Activated T-cell treated with anti-CD3 and anti-CD28 coated beads, Interleukin-2, amount 50 U/mL, for 72 hours (primary cell): ENCODE results near the gene CDH2. TPM values are rescaled to one million over a fixed set of nuclear protein-coding genes. Genes with fewer than 3 reads are reported as not detected.

Experiments used
- ATAC-seq, 2 donors: fragments of 150-1000 bp; cut with Tn5 transposase; replicated peaks in 1 of 2; 2 replicates each; pipeline ENCODE4 v1.10.0; 2021; ENCODE audit warnings: moderate library complexity in 2 of 2, mild to moderate bottlenecking in 1 of 2
- DNase-seq, 2 donors: peaks; one replicate each; pipeline ENCODE4 v3.0.0; 2021 to 2022; ENCODE audit warnings: mixed read lengths in 1 of 2
- H3K27ac Mint-ChIP-seq: one replicate; pipeline ENCODE4 v1.8.0; 2022; ENCODE audit warnings: mild to moderate bottlenecking, moderate library complexity, mixed read lengths
- H3K27me3 Mint-ChIP-seq: one replicate; pipeline ENCODE4 v1.8.0; 2022; ENCODE audit warnings: low read depth, mixed read lengths
- H3K36me3 Mint-ChIP-seq, 2 donors: one replicate each; pipeline ENCODE4 v1.8.0; 2022; ENCODE audit warnings: mixed read lengths in 2 of 2, mild to moderate bottlenecking in 1 of 2; ENCODE audit not compliant: insufficient read depth in 2 of 2
- H3K4me1 Mint-ChIP-seq: one replicate; pipeline ENCODE4 v1.8.0; 2022; ENCODE audit warnings: low read depth, mixed read lengths
- H3K4me3 Mint-ChIP-seq, 2 donors: one replicate each; pipeline ENCODE4 v1.8.0; 2022; ENCODE audit warnings: mild to moderate bottlenecking in 2 of 2, mixed read lengths in 2 of 2, moderate library complexity in 2 of 2
- H3K9me3 Mint-ChIP-seq, 2 donors: one replicate each; pipeline ENCODE4 v1.8.0; 2022; ENCODE audit warnings: mixed read lengths in 2 of 2
- total RNA-seq, 2 donors: library from RNA; stranded (reverse); gene quantifications; one replicate each; pipeline ENCODE4 v1.2.3, GENCODE V29; 2022

The CDH2 gene
- total RNA-seq, 2 donors from 2014 or later, result 0.07 TPM; not detected in 1

- Mint-ChIP-seq H3K27me3 (no peaks in the 10 kb centered on the region), H3K9me3 (peaks cover 1 to 9% of the 10 kb centered on the region in 2 donors), H3K36me3 (no peaks in the 10 kb centered on the region), H3K4me1 (no peaks in the 10 kb centered on the region), H3K4me3 (no peak overlapping the region), H3K27ac (no peak overlapping the region)
- DNase-seq, result no peak
- ATAC-seq, result no peak
Measured at GRCh38 chr18:28040211-28040610, 136.7 kb downstream of the CDH2 start.

GRCh38 chr18:28039691-28040090 is 137.2 kb downstream of the CDH2 start:
- no peak for ATAC-seq
- no peak for DNase-seq
- H3K4me3 Mint-ChIP-seq, result no peak overlapping the region
- no peaks in the 10 kb centered on the region for H3K4me1 Mint-ChIP-seq
- H3K9me3 Mint-ChIP-seq, result peaks cover 1 to 6% of the 10 kb centered on the region in 2 donors
- H3K36me3 Mint-ChIP-seq, result no peaks in the 10 kb centered on the region
- no peaks in the 10 kb centered on the region for H3K27me3 Mint-ChIP-seq
- no peak overlapping the region for H3K27ac Mint-ChIP-seq

GRCh38 chr18:28039078-28039477 is 137.9 kb downstream of the CDH2 start:
- no peaks in the 10 kb centered on the region for H3K36me3 Mint-ChIP-seq
- no peaks in the 10 kb centered on the region for H3K27me3 Mint-ChIP-seq
- DNase-seq, result no peak
- no peak overlapping the region for H3K4me3 Mint-ChIP-seq
- peaks cover 0 to 6% of the 10 kb centered on the region in 2 donors for H3K9me3 Mint-ChIP-seq
- ATAC-seq, result no peak
- no peak overlapping the region for H3K27ac Mint-ChIP-seq
- H3K4me1 Mint-ChIP-seq, result no peaks in the 10 kb centered on the region

GRCh38 chr18:28036488-28036887 is 140.4 kb downstream of the CDH2 start:
- Mint-ChIP-seq H3K4me3 (no peak overlapping the region), H3K36me3 (peaks cover 0 to 1% of the 10 kb centered on the region in 2 donors), H3K27ac (no peak overlapping the region), H3K9me3 (peaks cover 0 to 8% of the 10 kb centered on the region in 2 donors), H3K27me3 (no peaks in the 10 kb centered on the region), H3K4me1 (no peaks in the 10 kb centered on the region)
- ATAC-seq (no peak), DNase-seq (no peak)

- Mint-ChIP-seq H3K4me3 (no peak overlapping the region), H3K36me3 (peaks cover 0 to 1% of the 10 kb centered on the region in 2 donors), H3K4me1 (no peaks in the 10 kb centered on the region), H3K27ac (no peak overlapping the region), H3K9me3 (peaks cover 0 to 12% of the 10 kb centered on the region in 2 donors), H3K27me3 (no peaks in the 10 kb centered on the region)
- DNase-seq (no peak), ATAC-seq (no peak)
Measured at GRCh38 chr18:28034567-28034966, 142.4 kb downstream of the CDH2 start.

- ATAC-seq (no peak), DNase-seq (no peak)
- no peak overlapping the region for H3K27ac Mint-ChIP-seq
- H3K27me3 Mint-ChIP-seq, result no peaks in the 10 kb centered on the region
- peaks cover 0 to 8% of the 10 kb centered on the region in 2 donors for H3K9me3 Mint-ChIP-seq
- H3K4me3 Mint-ChIP-seq, result no peak overlapping the region
- no peaks in the 10 kb centered on the region for H3K4me1 Mint-ChIP-seq
- H3K36me3 Mint-ChIP-seq, result peaks cover 0 to 1% of the 10 kb centered on the region in 2 donors
Measured at GRCh38 chr18:28032177-28032576, 144.8 kb downstream of the CDH2 start.

GRCh38 chr18:28030458-28030857 is 146.5 kb downstream of the CDH2 start:
- Mint-ChIP-seq H3K27ac (no peak overlapping the region), H3K27me3 (no peaks in the 10 kb centered on the region), H3K9me3 (peaks cover 0 to 6% of the 10 kb centered on the region in 2 donors), H3K36me3 (peaks cover 0 to 1% of the 10 kb centered on the region in 2 donors), H3K4me1 (no peaks in the 10 kb centered on the region), H3K4me3 (no peak overlapping the region)
- ATAC-seq (no peak), DNase-seq (no peak)

GRCh38 chr18:28027755-28028154 is 149.2 kb downstream of the CDH2 start:
- peaks cover 1 to 4% of the 10 kb centered on the region in 2 donors for H3K9me3 Mint-ChIP-seq
- DNase-seq, result no peak
- H3K36me3 Mint-ChIP-seq, result peaks cover 0 to 1% of the 10 kb centered on the region in 2 donors
- no peak overlapping the region for H3K27ac Mint-ChIP-seq
- no peak for ATAC-seq
- no peaks in the 10 kb centered on the region for H3K27me3 Mint-ChIP-seq
- H3K4me1 Mint-ChIP-seq, result no peaks in the 10 kb centered on the region
- no peak overlapping the region for H3K4me3 Mint-ChIP-seq

- no peak for DNase-seq
- no peaks in the 10 kb centered on the region for H3K27me3 Mint-ChIP-seq
- ATAC-seq, result no peak
- no peaks in the 10 kb centered on the region for H3K4me1 Mint-ChIP-seq
- H3K4me3 Mint-ChIP-seq, result no peak overlapping the region
- no peaks in the 10 kb centered on the region for H3K36me3 Mint-ChIP-seq
- H3K9me3 Mint-ChIP-seq, result peaks cover 6 to 11% of the 10 kb centered on the region in 2 donors
- no peak overlapping the region for H3K27ac Mint-ChIP-seq
Measured at GRCh38 chr18:28019425-28020108, 157.4 kb downstream of the CDH2 start.

- no peak for DNase-seq
- Mint-ChIP-seq H3K36me3 (no peaks in the 10 kb centered on the region), H3K27ac (no peak overlapping the region), H3K4me1 (no peaks in the 10 kb centered on the region), H3K9me3 (peaks cover 6 to 11% of the 10 kb centered on the region in 2 donors), H3K4me3 (no peak overlapping the region), H3K27me3 (no peaks in the 10 kb centered on the region)
- ATAC-seq, result no peak
Measured at GRCh38 chr18:28018351-28018750, 158.6 kb downstream of the CDH2 start.

GRCh38 chr18:28015671-28016070 is 161.3 kb downstream of the CDH2 start:
- Mint-ChIP-seq H3K27me3 (no peaks in the 10 kb centered on the region), H3K9me3 (peaks cover 6 to 12% of the 10 kb centered on the region in 2 donors), H3K27ac (no peak overlapping the region), H3K4me1 (no peaks in the 10 kb centered on the region), H3K36me3 (no peaks in the 10 kb centered on the region), H3K4me3 (no peak overlapping the region)
- no peak for ATAC-seq
- no peak for DNase-seq

GRCh38 chr18:28013066-28013465 is 163.9 kb downstream of the CDH2 start:
- H3K27me3 Mint-ChIP-seq, result no peaks in the 10 kb centered on the region
- H3K27ac Mint-ChIP-seq, result no peak overlapping the region
- H3K4me3 Mint-ChIP-seq, result no peak overlapping the region
- no peaks in the 10 kb centered on the region for H3K4me1 Mint-ChIP-seq
- no peak for ATAC-seq
- DNase-seq, result no peak
- H3K36me3 Mint-ChIP-seq, result no peaks in the 10 kb centered on the region
- H3K9me3 Mint-ChIP-seq, result peaks cover 6 to 13% of the 10 kb centered on the region in 2 donors

GRCh38 chr18:28012336-28012735 is 164.6 kb downstream of the CDH2 start:
- ATAC-seq, result no peak
- no peak overlapping the region for H3K27ac Mint-ChIP-seq
- H3K4me1 Mint-ChIP-seq, result no peaks in the 10 kb centered on the region
- H3K27me3 Mint-ChIP-seq, result no peaks in the 10 kb centered on the region
- H3K4me3 Mint-ChIP-seq, result no peak overlapping the region
- no peak for DNase-seq
- peaks cover 2 to 9% of the 10 kb centered on the region in 2 donors for H3K9me3 Mint-ChIP-seq
- H3K36me3 Mint-ChIP-seq, result no peaks in the 10 kb centered on the region

- H3K4me3 Mint-ChIP-seq, result no peak overlapping the region
- no peaks in the 10 kb centered on the region for H3K36me3 Mint-ChIP-seq
- H3K9me3 Mint-ChIP-seq, result peaks cover 0 to 4% of the 10 kb centered on the region in 2 donors
- DNase-seq (no peak), ATAC-seq (no peak)
- H3K27ac Mint-ChIP-seq, result no peak overlapping the region
- no peaks in the 10 kb centered on the region for H3K27me3 Mint-ChIP-seq
- H3K4me1 Mint-ChIP-seq, result no peaks in the 10 kb centered on the region
Measured at GRCh38 chr18:28009589-28009988, 167.3 kb downstream of the CDH2 start.
